Endometrial microvascular endothelial cells (primary cell): ENCODE measurements around the gene SKAP1. TPM values are rescaled to one million over a fixed set of nuclear protein-coding genes. Genes with fewer than 3 reads are reported as not detected.
"Not testable (repeated sequence)": the region's sequence is repeated elsewhere in the genome, so short reads cannot be mapped to it uniquely, and the experiment has no call there.

Experiments
- in situ Hi-C: cut with HindIII; loops from 2 replicates; pipeline ENCODE4 v1.10.0; 2017; ENCODE audit warnings: low sequenced_read_pairs, low pct_unique_long_range_greater_than_20kb; ENCODE audit errors: inconsistent ontology term
- total RNA-seq: library from RNA; depleted of rRNA; stranded (reverse); fragments of >200 nt; gene quantifications from one replicate; pipeline ENCODE4 v1.2.3, GENCODE V29; 2015; ENCODE audit errors: inconsistent ontology term

The SKAP1 gene
- total RNA-seq, 1 donor from 2014 or later, result not detected

GRCh38 chr17:48307255-48307654, 122.8 kb downstream of the SKAP1 start:
- in situ Hi-C loops, result no loop called here

GRCh38 chr17:48301002-48301401, 129.0 kb downstream of the SKAP1 start:
- in situ Hi-C loops, result no loop called here

GRCh38 chr17:48299760-48300159, 130.3 kb downstream of the SKAP1 start:
- in situ Hi-C loops, result no loop called here

GRCh38 chr17:48297825-48298224, 132.2 kb downstream of the SKAP1 start:
- in situ Hi-C loops, result no loop called here

- in situ Hi-C loops, result no loop called here
Observed at GRCh38 chr17:48296453-48296852, 133.6 kb downstream of the SKAP1 start.

GRCh38 chr17:48295362-48296288, 134.4 kb downstream of the SKAP1 start:
- in situ Hi-C loops, result no loop called here

- in situ Hi-C loops, result no loop called here
Observed at GRCh38 chr17:48294806-48295361, 135.1 kb downstream of the SKAP1 start.

GRCh38 chr17:48294020-48294805, 135.8 kb downstream of the SKAP1 start:
- in situ Hi-C loops, result no loop called here

GRCh38 chr17:48293319-48294019, 136.5 kb downstream of the SKAP1 start:
- in situ Hi-C loops, result no loop called here

GRCh38 chr17:48290378-48290777, 139.6 kb downstream of the SKAP1 start:
- in situ Hi-C loops, result no loop called here

- in situ Hi-C loops, result not testable (repeated sequence)
Observed at GRCh38 chr17:48286917-48287316, 143.1 kb downstream of the SKAP1 start.

- in situ Hi-C loops, result no loop called here
Observed at GRCh38 chr17:48285614-48286013, 144.4 kb downstream of the SKAP1 start.

GRCh38 chr17:48283907-48284306, 146.1 kb downstream of the SKAP1 start:
- in situ Hi-C loops, result no loop called here

GRCh38 chr17:48283411-48283810, 146.6 kb downstream of the SKAP1 start:
- in situ Hi-C loops, result no loop called here

- in situ Hi-C loops, result no loop called here
Observed at GRCh38 chr17:48282303-48282702, 147.7 kb downstream of the SKAP1 start.

- in situ Hi-C loops, result no loop called here
Observed at GRCh38 chr17:48278760-48279491, 151.1 kb downstream of the SKAP1 start.

- in situ Hi-C loops, result no loop called here
Observed at GRCh38 chr17:48276776-48277175, 153.2 kb downstream of the SKAP1 start.

- in situ Hi-C loops, result no loop called here
Observed at GRCh38 chr17:48270899-48271298, 159.1 kb downstream of the SKAP1 start.
